ENCODE measurements around the gene RAE1. TPM values are rescaled to one million over a fixed set of nuclear protein-coding genes. Genes with fewer than 3 reads are reported as not detected.

RAE1 gene
- total RNA-seq, 2 experiments from 2014 or later, result 42.7 to 48.9 TPM

DNA sequence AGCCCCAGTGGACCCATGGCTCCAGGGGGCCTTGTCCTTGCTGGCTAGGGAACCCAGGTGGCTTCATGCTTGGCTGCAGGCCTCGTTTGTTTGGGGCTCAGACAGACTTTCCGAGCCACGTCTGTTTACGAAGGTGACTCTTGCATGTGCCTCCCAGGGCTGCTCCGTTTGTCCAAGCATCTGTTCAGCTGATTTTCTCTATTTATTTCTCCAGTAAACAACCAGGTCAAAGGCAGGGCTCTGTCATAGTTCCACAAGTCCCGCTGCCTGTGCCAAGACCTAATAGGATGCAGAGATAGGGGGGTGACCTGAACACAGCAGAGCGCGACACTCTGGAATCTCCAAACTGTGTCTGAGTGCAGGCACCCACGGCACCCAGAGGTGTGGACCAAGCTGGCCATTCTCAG, 34.3 kb upstream of the RAE1 start:
- H3K9me3 Mint-ChIP-seq (ENCODE audit: low read depth), result no peaks in the 10 kb centered on the region
- ATAC-seq, result no peak
- POLR2A ChIA-PET, result no interaction called here

DNA sequence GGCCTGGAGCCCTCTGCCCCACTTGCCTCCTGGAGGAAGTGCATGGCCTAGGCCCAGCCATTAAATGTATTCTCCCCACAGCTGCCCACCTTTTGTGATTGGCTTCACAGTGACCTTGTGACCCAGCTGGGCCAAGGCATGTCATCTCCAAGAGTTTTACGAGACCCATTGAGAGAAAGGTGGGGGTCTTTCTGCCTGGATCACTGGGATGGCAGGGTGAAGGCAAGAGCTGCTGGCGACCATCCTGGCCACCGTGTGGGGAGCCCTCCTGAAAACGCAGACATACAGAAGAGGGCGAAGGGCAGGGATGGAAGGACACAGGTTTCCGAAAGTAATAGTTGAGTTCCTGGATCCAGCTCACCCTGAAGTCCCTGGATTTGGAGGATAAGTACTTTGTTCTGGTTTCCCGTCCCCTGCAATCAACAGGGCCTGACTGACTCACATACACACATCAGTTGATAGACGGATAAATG, 33.7 kb upstream of the RAE1 start:
- Mint-ChIP-seq H3K27me3 (peaks cover 26% of the 10 kb centered on the region), H3K36me3 (ENCODE audit: low read depth) (no peaks in the 10 kb centered on the region), H3K4me1 (no peaks in the 10 kb centered on the region), H3K27ac (no peak overlapping the region), H3K4me3 (no peak overlapping the region), H3K9me3 (ENCODE audit: low read depth) (no peaks in the 10 kb centered on the region)
- CTCF ChIA-PET, result no interaction called here
- intact Hi-C loops (cut with DNase I, micrococcal nuclease), result no loop called here
- POLR2A ChIA-PET, result no interaction called here
- DNase-seq, result no peak
- ATAC-seq, result no peak

More for the DNA sequence above, 34.3 kb upstream of the RAE1 start:
- no peak overlapping the region for H3K27ac Mint-ChIP-seq
- intact Hi-C loops (cut with DNase I, micrococcal nuclease), result no loop called here
- H3K36me3 Mint-ChIP-seq (ENCODE audit: low read depth), result no peaks in the 10 kb centered on the region
- CTCF ChIA-PET, result no interaction called here
- no peak overlapping the region for H3K4me3 Mint-ChIP-seq
- no peaks in the 10 kb centered on the region for H3K4me1 Mint-ChIP-seq
- peaks cover 22% of the 10 kb centered on the region for H3K27me3 Mint-ChIP-seq
- DNase-seq, result no peak

DNA sequence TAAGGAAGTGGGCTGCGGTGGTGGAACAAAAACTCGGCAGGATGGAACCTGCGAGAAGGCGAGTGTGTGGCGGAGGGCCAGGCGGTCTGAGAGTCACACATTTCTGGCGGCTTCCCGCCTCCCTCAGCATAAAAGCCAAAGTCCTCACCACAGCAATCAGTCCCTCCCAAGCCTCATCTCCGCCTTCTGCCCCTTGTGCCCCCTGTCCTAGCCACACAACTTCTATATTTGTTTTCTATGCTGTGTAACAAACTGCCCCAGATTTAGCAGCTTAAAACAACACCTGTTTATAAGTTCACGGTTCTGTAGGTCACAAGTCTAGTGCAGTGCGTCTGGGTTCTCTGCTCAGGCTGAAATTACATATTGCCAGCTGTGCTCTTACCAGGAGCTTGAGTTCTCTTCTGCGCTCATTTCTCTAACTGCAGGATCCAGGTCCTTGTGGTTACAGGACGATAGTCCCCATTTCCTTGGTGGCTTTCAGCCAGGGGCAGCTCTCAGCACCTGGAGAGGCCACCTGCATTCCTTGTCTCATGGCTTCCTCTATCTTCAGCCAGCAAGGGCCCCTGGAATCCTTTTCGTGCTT, 33.2 kb upstream of the RAE1 start:
- H3K27ac Mint-ChIP-seq, result no peak overlapping the region
- no peak overlapping the region for H3K4me3 Mint-ChIP-seq
- H3K27me3 Mint-ChIP-seq, result peaks cover 31% of the 10 kb centered on the region
- no peaks in the 10 kb centered on the region for H3K9me3 Mint-ChIP-seq (ENCODE audit: low read depth)
- ChIA-PET POLR2A (no interaction called here), CTCF (no interaction called here)
- DNase-seq, result no peak
- intact Hi-C loops (cut with DNase I, micrococcal nuclease), result no loop called here
- no peak for ATAC-seq
- no peaks in the 10 kb centered on the region for H3K4me1 Mint-ChIP-seq
- no peaks in the 10 kb centered on the region for H3K36me3 Mint-ChIP-seq (ENCODE audit: low read depth)

DNA sequence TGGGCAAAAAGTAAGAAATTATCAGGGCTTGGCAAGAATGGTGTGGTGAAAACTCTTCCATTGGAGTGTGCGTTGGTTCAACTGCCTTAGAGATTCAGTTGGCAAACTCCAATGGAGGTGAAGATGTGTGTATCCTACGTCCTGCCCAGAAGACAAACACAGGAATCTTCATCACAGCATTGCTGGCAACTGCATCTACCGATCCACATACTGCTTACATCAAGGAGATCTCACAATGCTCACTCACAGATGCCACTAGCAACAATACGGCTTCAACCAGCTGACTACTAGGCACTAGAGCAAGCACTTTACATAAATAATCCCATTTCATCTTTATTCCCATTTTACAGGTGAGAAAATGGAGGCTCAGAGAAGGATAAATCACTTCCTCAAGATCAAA, 31.5 kb upstream of the RAE1 start:
- H3K9me3 Mint-ChIP-seq (ENCODE audit: low read depth), result no peaks in the 10 kb centered on the region

DNA sequence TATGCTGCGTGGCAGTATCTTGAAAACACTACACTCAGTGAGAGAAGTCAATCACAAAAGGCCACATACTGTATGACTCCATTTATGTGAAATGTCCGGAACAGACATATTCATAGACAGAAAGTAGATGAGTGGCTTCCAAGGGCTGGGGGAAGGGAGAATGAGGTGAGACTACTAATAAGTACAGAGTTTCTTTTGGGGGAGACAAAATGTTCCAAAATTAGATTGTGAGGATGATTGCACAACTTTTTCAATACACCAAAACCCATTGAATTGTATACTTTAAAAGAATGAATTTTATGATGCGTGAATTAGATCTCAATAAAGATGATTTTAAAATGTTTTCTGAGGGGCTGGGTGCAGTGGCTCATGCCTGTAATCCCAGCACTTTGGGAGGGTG, 30.7 kb upstream of the RAE1 start:
- H3K27me3 Mint-ChIP-seq, result peaks cover 39% of the 10 kb centered on the region
- ChIA-PET POLR2A (no interaction called here), CTCF (no interaction called here)
- H3K36me3 Mint-ChIP-seq (ENCODE audit: low read depth), result no peaks in the 10 kb centered on the region
- peaks cover 3% of the 10 kb centered on the region for H3K9me3 Mint-ChIP-seq (ENCODE audit: low read depth)
- ATAC-seq (no peak), DNase-seq (no peak)
- intact Hi-C loops (cut with DNase I, micrococcal nuclease), result no loop called here
- H3K4me3 Mint-ChIP-seq, result no peak overlapping the region
- H3K4me1 Mint-ChIP-seq, result no peaks in the 10 kb centered on the region
- no peak overlapping the region for H3K27ac Mint-ChIP-seq

More for the DNA sequence above, 31.5 kb upstream of the RAE1 start:
- Mint-ChIP-seq H3K36me3 (ENCODE audit: low read depth) (no peaks in the 10 kb centered on the region), H3K27ac (no peak overlapping the region), H3K27me3 (peaks cover 36% of the 10 kb centered on the region), H3K4me1 (no peaks in the 10 kb centered on the region), H3K4me3 (no peak overlapping the region)
- DNase-seq (no peak), ATAC-seq (no peak)
- POLR2A ChIA-PET, result no interaction called here
- intact Hi-C loops (cut with DNase I, micrococcal nuclease), result no loop called here
- CTCF ChIA-PET, result no interaction called here

DNA sequence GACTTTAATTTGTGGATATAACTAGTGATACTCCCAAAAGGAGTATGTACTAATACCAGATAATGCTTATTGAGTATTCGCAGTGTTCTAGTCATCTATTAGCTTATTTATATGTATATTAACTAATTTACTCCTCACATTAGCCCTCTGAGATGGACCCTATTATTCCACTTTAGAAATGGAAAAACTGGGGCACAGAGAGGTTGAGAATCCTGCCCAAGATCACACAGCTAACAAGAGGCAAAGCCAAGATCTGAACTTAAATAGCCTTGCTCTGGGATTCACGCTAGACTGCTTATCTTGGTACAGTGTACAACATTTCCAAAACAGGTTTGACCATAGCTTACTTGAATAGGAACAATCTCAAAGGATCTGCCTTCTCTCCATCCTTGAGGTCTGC, 29.9 kb upstream of the RAE1 start:
- no peak overlapping the region for H3K4me3 Mint-ChIP-seq
- no peak for ATAC-seq

DNA sequence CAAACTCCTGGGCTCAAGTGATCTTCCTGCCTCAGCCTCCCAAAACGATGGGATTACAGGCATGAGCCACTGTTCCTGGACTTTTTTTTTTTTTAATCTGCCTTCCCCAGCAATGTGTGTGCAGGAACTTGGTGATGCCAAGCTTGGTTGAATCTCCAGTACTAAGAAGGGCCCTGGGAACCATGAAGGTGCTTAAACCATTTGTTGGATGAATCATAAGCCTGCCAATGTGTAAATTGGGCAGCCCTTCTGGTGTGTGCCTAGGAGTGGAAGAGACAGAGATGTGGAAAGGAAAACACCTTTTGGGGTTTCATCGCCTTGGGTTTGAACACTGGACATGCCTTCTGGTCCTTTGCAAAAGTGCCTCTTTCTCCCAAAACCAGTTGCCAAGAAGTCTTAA, 28.6 kb upstream of the RAE1 start:
- Mint-ChIP-seq H3K27ac (no peak overlapping the region), H3K4me3 (no peak overlapping the region), H3K27me3 (peaks cover 40% of the 10 kb centered on the region), H3K9me3 (ENCODE audit: low read depth) (peaks cover 3% of the 10 kb centered on the region), H3K4me1 (no peaks in the 10 kb centered on the region), H3K36me3 (ENCODE audit: low read depth) (no peaks in the 10 kb centered on the region)
- DNase-seq (no peak), ATAC-seq (no peak)
- CTCF ChIA-PET, result no interaction called here
- intact Hi-C loops (cut with DNase I, micrococcal nuclease), result no loop called here
- POLR2A ChIA-PET, result no interaction called here

More for the DNA sequence above, 29.9 kb upstream of the RAE1 start:
- Mint-ChIP-seq H3K4me1 (no peaks in the 10 kb centered on the region), H3K9me3 (ENCODE audit: low read depth) (peaks cover 3% of the 10 kb centered on the region), H3K36me3 (ENCODE audit: low read depth) (no peaks in the 10 kb centered on the region), H3K27me3 (peaks cover 37% of the 10 kb centered on the region), H3K27ac (no peak overlapping the region)
- CTCF ChIA-PET, result no interaction called here
- POLR2A ChIA-PET, result no interaction called here
- no peak for DNase-seq
- intact Hi-C loops (cut with DNase I, micrococcal nuclease), result no loop called here

DNA sequence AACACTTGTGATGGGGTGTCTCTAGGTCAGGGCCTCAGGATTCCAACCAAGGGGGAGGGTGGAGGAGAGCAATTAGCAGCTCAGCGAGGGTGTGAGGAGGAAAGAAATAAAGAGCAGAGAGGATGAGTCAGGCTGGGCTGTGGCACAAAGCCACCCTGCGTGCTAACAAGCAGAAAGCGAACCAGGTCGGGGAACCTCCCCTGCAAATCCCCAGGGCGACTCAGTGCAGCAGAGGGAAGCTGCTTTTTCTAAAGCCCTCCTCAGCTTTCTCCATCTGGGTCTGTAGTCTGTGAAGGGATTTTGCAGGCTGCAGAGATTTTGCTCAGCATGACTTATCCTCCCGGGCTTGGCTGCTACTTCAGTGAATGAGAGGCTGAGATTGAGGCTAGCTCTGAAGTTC, 28.0 kb upstream of the RAE1 start:
- intact Hi-C loops (cut with DNase I, micrococcal nuclease), result no loop called here
- H3K4me1 Mint-ChIP-seq, result no peaks in the 10 kb centered on the region
- peak; percentile 27 for DNase-seq
- no peak for ATAC-seq
- peaks cover 3% of the 10 kb centered on the region for H3K9me3 Mint-ChIP-seq (ENCODE audit: low read depth)
- ChIA-PET CTCF (no interaction called here), POLR2A (no interaction called here)
- H3K27me3 Mint-ChIP-seq, result peaks cover 40% of the 10 kb centered on the region
- no peak overlapping the region for H3K4me3 Mint-ChIP-seq
- H3K27ac Mint-ChIP-seq, result no peak overlapping the region
- no peaks in the 10 kb centered on the region for H3K36me3 Mint-ChIP-seq (ENCODE audit: low read depth)

DNA sequence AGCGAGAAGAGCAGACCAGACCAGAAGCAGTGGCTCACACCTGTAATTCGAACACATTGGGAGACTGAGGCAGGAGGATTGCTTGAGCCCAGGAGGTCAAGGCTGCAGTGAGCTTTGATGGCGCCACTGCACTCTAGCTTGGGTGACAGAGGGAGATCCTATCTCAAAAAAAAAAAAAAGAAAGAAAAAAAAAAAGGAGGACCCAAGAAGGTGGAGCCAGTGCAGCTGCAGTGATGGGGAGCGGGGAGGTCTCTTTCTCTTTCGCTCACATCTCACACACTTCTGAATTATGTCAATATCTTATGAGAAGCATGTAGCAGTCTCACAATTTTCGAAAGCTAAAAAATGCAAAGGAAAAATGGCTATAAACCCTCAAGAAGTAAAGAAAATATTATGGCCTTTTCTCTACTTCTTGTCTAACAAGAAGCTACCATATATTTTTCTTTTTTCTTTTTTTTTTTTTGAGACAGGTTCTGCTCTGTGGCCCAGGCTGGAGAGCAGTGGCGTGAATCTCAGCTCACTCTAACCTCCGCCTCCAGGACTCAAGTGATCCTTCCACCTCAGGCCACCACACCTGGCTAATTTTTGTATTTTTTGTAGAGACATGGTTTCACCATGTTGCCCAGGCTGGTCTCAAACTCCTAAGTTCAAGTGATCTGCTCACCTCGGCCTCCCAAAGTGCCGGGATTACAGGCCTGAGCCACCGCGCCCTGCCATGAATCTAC, 25.3 kb upstream of the RAE1 start:
- Mint-ChIP-seq H3K27me3 (peaks cover 31% of the 10 kb centered on the region), H3K4me3 (no peak overlapping the region), H3K9me3 (ENCODE audit: low read depth) (peaks cover 3% of the 10 kb centered on the region), H3K36me3 (ENCODE audit: low read depth) (no peaks in the 10 kb centered on the region), H3K4me1 (no peaks in the 10 kb centered on the region), H3K27ac (no peak overlapping the region)
- DNase-seq (no peak), ATAC-seq (no peak)
- POLR2A ChIA-PET, result no interaction called here
- intact Hi-C loops (cut with DNase I, micrococcal nuclease), result no loop called here
- CTCF ChIA-PET, result interaction anchor here (1.0 kb wide), 1 partner anchor 20 kb away, joined by 3 read pairs; no protein-coding TSS in a partner anchor

DNA sequence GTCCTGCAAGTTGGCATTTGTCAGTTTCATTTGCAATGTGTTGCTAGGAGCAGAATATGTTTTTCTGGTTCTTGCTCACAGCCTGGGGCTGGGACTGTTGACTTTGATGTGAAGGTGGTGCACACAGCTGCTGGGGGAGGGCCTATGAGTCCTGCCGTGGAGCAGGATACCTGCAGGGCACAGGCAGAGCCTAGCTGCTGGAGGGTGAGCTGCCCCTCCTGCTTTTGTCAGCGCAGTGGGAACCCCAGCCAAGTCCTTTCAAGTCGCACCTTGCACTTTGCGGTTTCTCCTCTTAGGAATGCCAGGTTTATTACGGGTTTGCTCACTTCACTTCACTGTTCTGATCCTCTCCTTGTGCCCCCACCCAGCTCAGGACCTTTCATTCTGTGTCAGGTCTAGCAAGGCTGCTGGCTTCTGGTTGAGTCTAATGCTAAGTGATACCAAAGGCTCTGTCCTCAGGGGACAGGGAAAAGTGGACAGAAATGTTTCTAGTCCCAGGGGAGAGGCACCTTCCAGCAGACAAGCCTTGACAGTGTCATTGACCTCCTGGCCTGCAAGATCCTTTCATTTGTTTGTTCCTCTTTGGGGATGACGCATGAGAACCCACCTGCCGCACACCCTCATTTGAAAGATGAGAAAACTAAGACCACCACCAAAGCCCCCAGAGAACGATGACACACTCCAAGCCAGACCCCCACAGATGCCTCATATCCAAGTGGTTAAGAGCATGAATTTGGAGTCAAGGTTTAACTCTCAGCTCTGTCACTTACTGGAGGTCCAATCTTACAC, 24.2 kb upstream of the RAE1 start:
- ChIA-PET POLR2A (interaction anchor here (0.6 kb wide), 1 partner anchor 139 kb away, joined by 3 read pairs; no protein-coding TSS in a partner anchor), CTCF (no interaction called here)
- no peak for DNase-seq
- Mint-ChIP-seq H3K27ac (no peak overlapping the region), H3K27me3 (peaks cover 30% of the 10 kb centered on the region), H3K9me3 (ENCODE audit: low read depth) (peaks cover 3% of the 10 kb centered on the region), H3K4me1 (no peaks in the 10 kb centered on the region), H3K36me3 (ENCODE audit: low read depth) (no peaks in the 10 kb centered on the region), H3K4me3 (no peak overlapping the region)
- ATAC-seq, result no peak
- intact Hi-C loops (cut with DNase I, micrococcal nuclease), result no loop called here

DNA sequence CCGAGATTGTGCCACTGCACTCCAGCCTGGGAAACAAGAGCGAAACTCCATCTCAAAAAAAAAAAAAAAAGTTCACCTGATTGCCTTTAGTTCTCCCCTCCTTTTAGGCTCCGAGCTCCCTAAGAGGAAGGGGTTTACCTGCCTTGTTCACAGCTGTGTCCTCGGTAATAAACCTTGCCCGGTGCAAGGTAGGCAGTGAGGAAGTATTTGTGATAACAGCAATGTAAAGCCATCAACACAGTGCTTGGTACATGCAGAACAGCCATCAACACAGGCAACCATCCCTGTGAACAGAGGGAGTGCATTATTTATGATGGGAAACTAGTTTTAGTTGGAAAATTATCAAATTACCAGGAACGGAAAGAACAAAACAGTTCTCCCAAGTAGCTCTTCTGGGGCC, 23.2 kb upstream of the RAE1 start:
- DNase-seq, result no peak
- intact Hi-C loops (cut with DNase I, micrococcal nuclease), result no loop called here
- no peak overlapping the region for H3K4me3 Mint-ChIP-seq
- H3K9me3 Mint-ChIP-seq (ENCODE audit: low read depth), result peaks cover 3% of the 10 kb centered on the region
- ChIA-PET CTCF (interaction anchor here (0.6 kb wide), 1 partner anchor 9 kb away, joined by 3 read pairs; no protein-coding TSS in a partner anchor), POLR2A (interaction anchor here (0.6 kb wide), 1 partner anchor 138 kb away, joined by 3 read pairs; no protein-coding TSS in a partner anchor)
- no peak overlapping the region for H3K27ac Mint-ChIP-seq
- peaks cover 27% of the 10 kb centered on the region for H3K27me3 Mint-ChIP-seq
- ATAC-seq, result no peak
- H3K36me3 Mint-ChIP-seq (ENCODE audit: low read depth), result no peaks in the 10 kb centered on the region
- no peaks in the 10 kb centered on the region for H3K4me1 Mint-ChIP-seq

Data from activated CD4-positive, alpha-beta T cell treated with anti-CD3 and anti-CD28 coated beads for 36 hours (primary cell).